Activated CD8-positive, alpha-beta T cell treated with anti-CD3 and anti-CD28 coated beads, Interleukin-2, amount 10 ng/mL, durations not matched to agents 7 days and 5 days (primary cell): ENCODE data around the gene RBKS. TPM values are rescaled to one million over a fixed set of nuclear protein-coding genes. Genes with fewer than 3 reads are reported as not detected.
"Not testable (repeated sequence)": the region's sequence is repeated elsewhere in the genome, so short reads cannot be mapped to it uniquely, and the experiment has no call there.

ENCODE experiments used
- ATAC-seq: fragments of 150-1000 bp; cut with Tn5 transposase; one replicate; pipeline ENCODE4 v1.10.0; 2021; ENCODE audit warnings: moderate library complexity
- CTCF ChIA-PET: fragments of 350-600 bp; sonication (Branson Sonifier 250); formaldehyde crosslinking; loops from one replicate; lab custom pipeline; 2021; ENCODE audit warnings: antibody characterized with exemption; lab: Charles Lee
- POLR2A ChIA-PET: fragments of 350-600 bp; sonication (Branson Sonifier 250); formaldehyde crosslinking; loops from one replicate; lab custom pipeline; 2021; ENCODE audit warnings: antibody characterized with exemption; lab: Charles Lee
- DNase-seq: peaks from one replicate; pipeline ENCODE4 v3.0.0-alpha.2; 2020
- H3K27ac Mint-ChIP-seq: one replicate; pipeline ENCODE4 v1.8.0; 2021; ENCODE audit warnings: mild to moderate bottlenecking, mixed read lengths
- H3K27me3 Mint-ChIP-seq: one replicate; pipeline ENCODE4 v1.8.0; 2021; ENCODE audit warnings: low read depth, mixed read lengths
- H3K36me3 Mint-ChIP-seq: one replicate; pipeline ENCODE4 v1.8.0; 2021; ENCODE audit warnings: low read depth, mixed read lengths
- H3K4me1 Mint-ChIP-seq: one replicate; pipeline ENCODE4 v1.8.0; 2021; ENCODE audit warnings: low read depth, mixed read lengths
- H3K4me3 Mint-ChIP-seq: one replicate; pipeline ENCODE4 v1.8.0; 2021; ENCODE audit warnings: mild to moderate bottlenecking, mixed read lengths
- H3K9me3 Mint-ChIP-seq: one replicate; pipeline ENCODE4 v1.8.0; 2022; ENCODE audit warnings: mixed read lengths; ENCODE audit not compliant: insufficient read depth
- total RNA-seq, 2 experiments: library from RNA; stranded (reverse); gene quantifications; one replicate each; pipeline ENCODE4 v1.2.3, GENCODE V29; 2021

Gene RBKS
- total RNA-seq, 2 experiments from 2014 or later = 1.5 to 1.6 TPM

DNA sequence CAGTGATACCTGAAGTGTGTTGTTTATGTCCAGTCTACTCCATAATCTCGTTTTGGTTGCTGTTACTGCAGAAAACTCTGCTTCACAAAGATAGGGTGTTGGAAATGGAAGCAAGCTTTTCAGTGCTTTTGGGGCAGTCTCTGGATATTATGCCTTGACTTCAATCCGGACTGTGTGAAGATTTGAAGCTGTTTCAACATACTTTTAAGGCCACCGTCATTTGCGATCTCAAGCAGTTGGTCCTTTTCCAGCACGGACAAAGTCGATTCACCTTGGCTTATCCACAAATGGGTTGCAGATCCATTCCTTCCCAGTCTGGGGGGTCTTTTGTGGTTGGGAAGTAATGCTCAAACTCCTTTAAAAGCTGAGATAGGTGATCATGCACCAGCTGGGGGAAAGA, 20.4 kb downstream of the RBKS start:
- ChIA-PET POLR2A (interaction anchor here (1.5 kb wide), 1 partner anchor 21 kb away, joined by 4 read pairs; the partner anchor contains the start of gene BABAM2), CTCF (no interaction called here)
- Mint-ChIP-seq H3K36me3 (no peaks in the 10 kb centered on the region), H3K4me3 (no peak overlapping the region), H3K27me3 (no peaks in the 10 kb centered on the region), H3K4me1 (peaks cover 3% of the 10 kb centered on the region), H3K9me3 (no peaks in the 10 kb centered on the region), H3K27ac (no peak overlapping the region)
- DNase-seq = no peak
- ATAC-seq = no peak

DNA sequence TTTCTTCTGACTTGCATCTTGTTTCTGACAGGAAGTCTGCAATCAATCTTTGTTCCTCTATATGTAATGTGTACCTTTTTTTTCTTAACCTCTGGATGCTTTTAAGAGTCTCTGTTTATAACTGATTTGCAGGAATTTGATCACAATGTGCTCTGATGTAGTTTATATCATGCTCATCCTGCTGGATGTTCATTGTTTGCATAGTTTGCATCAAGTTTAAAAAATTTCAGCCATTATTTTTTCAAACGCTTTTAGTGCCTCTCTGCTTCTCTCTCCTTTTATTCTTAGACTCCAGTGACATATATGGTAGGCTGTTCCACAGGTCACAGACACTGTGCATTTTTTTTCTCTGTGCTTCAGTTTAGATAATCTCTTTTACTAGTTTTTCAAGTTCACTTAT, 23.9 kb downstream of the RBKS start:
- Mint-ChIP-seq H3K4me1 (peaks cover 3% of the 10 kb centered on the region), H3K9me3 (no peaks in the 10 kb centered on the region), H3K36me3 (no peaks in the 10 kb centered on the region), H3K4me3 (no peak overlapping the region), H3K27me3 (peaks cover 2% of the 10 kb centered on the region), H3K27ac (no peak overlapping the region)
- no peak for DNase-seq
- ATAC-seq = no peak
- CTCF ChIA-PET = no interaction called here
- POLR2A ChIA-PET = no interaction called here

DNA sequence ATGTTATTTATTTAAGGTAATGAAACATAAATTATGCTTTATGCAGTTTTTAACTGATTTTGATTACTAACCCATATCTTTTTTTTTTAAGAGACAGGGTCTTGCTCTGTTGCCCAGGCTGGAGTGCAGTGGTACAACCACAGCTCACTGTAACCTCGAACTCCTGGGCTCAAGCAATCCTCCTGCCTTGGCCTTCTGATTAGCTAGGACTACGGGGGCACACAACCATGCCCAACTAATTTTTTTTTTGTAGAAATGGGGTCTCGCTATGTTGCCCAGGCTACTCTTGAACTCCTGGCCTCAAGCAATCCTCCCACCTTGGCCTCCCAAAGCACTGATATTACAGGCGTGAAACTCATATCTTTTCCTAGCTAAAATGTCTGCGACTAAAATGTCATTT, 26.2 kb downstream of the RBKS start:
- CTCF ChIA-PET, H3K4me3 Mint-ChIP-seq, H3K27ac Mint-ChIP-seq, H3K27me3 Mint-ChIP-seq, POLR2A ChIA-PET, H3K36me3 Mint-ChIP-seq, ATAC-seq, H3K9me3 Mint-ChIP-seq, H3K4me1 Mint-ChIP-seq, DNase-seq: not testable (repeated sequence)

DNA sequence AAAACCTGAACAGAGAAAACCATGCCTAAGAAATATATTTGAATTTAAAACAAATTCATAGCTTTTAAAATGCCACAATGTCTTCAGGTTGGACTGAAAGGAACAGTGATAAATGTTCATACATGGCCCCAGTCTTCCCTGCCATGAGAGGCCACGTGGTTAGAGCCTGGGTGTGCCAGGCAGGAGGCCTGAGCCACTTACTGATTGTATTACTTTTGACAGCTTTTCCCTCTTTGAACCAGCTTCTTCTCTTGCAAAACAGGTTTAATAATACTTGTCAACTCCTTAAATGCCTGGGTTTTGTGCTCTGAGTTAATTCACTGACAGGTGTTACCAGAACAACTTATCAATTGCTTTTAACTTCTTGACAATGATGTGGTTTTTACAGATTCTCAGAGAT, 27.0 kb downstream of the RBKS start:
- DNase-seq (no peak), ATAC-seq (no peak)
- POLR2A ChIA-PET = no interaction called here
- Mint-ChIP-seq H3K27ac (no peak overlapping the region), H3K36me3 (peaks cover 2% of the 10 kb centered on the region), H3K9me3 (peaks cover under 1% of the 10 kb centered on the region), H3K27me3 (peaks cover 7% of the 10 kb centered on the region), H3K4me1 (peaks cover 5% of the 10 kb centered on the region), H3K4me3 (no peak overlapping the region)
- CTCF ChIA-PET = no interaction called here

DNA sequence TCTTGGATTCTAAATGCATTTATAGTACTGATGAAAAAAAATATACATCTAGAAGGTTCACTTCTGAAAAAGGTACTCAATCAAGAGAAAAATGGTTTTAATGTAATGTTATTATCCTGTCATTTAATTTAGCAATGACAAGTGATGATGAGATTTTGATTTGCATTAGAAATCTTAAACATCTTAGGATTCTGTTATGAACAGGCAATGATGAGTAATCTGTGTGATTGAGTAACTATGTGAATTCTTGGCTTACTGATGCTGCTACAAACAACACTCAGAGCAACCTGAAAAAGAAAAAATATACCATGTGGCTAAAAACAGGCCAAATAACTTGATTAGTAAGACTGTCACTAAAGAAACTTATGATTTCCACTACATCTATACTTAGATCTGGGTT, 30.1 kb downstream of the RBKS start:
- H3K4me1 Mint-ChIP-seq = peaks cover 5% of the 10 kb centered on the region
- peaks cover 9% of the 10 kb centered on the region for H3K9me3 Mint-ChIP-seq
- CTCF ChIA-PET = no interaction called here
- H3K27ac Mint-ChIP-seq = no peak overlapping the region
- H3K4me3 Mint-ChIP-seq = no peak overlapping the region
- ATAC-seq (no peak), DNase-seq (no peak)
- H3K36me3 Mint-ChIP-seq = peaks cover 4% of the 10 kb centered on the region
- peaks cover 7% of the 10 kb centered on the region for H3K27me3 Mint-ChIP-seq
- POLR2A ChIA-PET = no interaction called here

DNA sequence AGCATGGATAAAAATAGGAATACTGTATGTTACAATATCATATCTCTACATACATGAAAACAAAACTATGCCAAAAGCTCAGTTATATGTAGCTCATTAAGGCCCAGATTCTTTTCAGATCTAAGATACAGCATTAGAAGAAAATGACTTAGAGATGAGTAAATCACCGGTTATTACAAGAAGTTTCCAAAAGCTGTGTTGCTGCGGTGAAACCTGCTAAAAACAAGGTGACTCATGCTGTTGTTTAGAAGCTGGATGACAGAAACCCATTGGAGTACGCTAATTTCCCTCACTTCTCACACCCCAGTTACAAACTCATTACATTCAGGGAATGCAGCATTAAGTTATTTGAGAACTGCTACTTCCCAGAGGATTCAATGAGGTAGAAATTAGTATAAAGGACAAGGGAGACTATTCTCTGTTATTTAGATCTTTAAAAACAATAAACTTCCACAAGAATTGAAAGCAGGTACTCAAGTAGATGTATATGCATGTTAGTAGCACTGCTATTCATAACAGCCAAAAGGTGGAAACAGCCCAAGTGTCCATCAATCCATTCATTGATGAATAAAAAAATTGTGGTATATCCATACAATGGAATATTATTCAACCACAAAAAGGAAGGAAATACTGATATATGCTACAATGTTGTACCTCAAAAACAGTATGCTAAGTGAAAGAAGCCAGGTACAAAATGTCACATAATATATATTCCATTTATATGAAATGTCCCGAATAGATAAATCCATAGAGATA, 32.6 kb downstream of the RBKS start:
- Mint-ChIP-seq H3K36me3 (peaks cover 4% of the 10 kb centered on the region), H3K9me3 (peaks cover 9% of the 10 kb centered on the region), H3K27ac (no peak overlapping the region)

DNA sequence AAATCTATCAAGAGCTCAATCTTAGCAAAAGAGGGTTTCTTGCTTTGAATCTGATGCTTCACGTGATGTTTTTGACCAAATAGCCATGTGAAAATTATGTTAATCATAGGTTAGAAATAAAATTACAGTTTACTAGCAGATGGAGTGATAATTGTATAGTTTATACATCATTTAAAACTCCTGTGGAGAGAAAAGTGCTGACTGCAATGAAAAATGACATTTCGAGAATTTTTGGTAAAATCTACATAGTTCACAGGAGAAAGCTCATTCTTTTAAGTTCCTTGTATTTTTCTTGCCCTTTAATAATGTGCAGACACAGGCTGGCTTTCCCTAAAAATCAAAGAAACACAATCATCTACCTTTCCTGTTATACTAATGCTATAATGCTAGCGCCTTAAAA, 33.2 kb downstream of the RBKS start:
- CTCF ChIA-PET = interaction anchor here (1.1 to 1.3 kb wide), 2 partner anchors 9 to 15 kb away, joined by 3 read pairs; no protein-coding TSS in a partner anchor
- POLR2A ChIA-PET = no interaction called here
- DNase-seq (no peak), ATAC-seq (no peak)
- peaks cover 4% of the 10 kb centered on the region for H3K36me3 Mint-ChIP-seq
- peaks cover 9% of the 10 kb centered on the region for H3K9me3 Mint-ChIP-seq
- H3K27ac Mint-ChIP-seq = no peak overlapping the region
- H3K4me3 Mint-ChIP-seq = no peak overlapping the region
- peaks cover 7% of the 10 kb centered on the region for H3K27me3 Mint-ChIP-seq
- H3K4me1 Mint-ChIP-seq = peaks cover 5% of the 10 kb centered on the region

More for the DNA sequence above, 32.6 kb downstream of the RBKS start:
- ChIA-PET CTCF (interaction anchor here (1.1 to 1.3 kb wide), 2 partner anchors 9 to 15 kb away, joined by 3 read pairs; no protein-coding TSS in a partner anchor), POLR2A (no interaction called here)
- ATAC-seq (no peak), DNase-seq (no peak)
- Mint-ChIP-seq H3K27me3 (peaks cover 7% of the 10 kb centered on the region), H3K4me1 (peaks cover 5% of the 10 kb centered on the region), H3K4me3 (no peak overlapping the region)

DNA sequence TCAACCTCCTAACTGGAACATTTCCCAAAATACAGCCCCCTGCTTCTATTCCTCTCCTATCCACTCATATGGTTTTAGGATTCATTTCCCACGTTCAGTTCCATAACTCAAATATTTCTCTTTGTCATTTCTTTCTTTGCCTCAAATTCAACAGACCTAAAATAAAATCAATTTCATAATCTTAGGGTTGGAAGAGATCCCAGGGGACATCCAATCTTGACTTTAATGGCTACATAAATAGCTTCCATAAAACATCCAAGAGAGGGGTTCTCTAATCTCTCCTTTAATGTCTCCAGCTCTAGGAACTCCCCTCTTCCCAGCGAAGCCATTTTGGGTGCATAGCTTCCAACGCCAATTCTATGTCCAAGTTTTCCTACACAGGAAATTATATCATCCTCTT, 33.8 kb downstream of the RBKS start:
- Mint-ChIP-seq H3K9me3 (peaks cover 9% of the 10 kb centered on the region), H3K27ac (no peak overlapping the region), H3K27me3 (peaks cover 6% of the 10 kb centered on the region), H3K36me3 (peaks cover 4% of the 10 kb centered on the region), H3K4me3 (no peak overlapping the region), H3K4me1 (peaks cover 5% of the 10 kb centered on the region)
- ChIA-PET CTCF (interaction anchor here (1.1 to 1.3 kb wide), 2 partner anchors 8 to 16 kb away, joined by 3 read pairs; no protein-coding TSS in a partner anchor), POLR2A (no interaction called here)
- ATAC-seq = no peak
- no peak for DNase-seq

DNA sequence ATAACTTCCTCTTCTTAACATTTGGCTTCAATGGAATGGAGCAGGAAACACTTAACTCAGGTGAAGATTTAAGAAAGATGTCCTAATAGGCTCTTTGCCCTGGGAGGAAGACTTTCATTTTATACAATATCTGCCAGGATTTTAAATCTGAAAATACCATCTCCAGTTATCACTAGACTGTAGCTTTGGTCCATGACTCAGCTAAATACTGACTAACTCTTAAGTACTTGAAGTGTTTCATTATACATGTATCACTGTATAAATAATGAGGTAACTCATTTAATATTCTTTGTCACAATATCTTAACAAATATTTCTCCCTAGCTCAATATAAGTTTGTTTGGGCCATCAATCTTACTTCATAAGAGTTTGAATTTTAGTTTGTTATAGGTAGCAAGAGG, 34.7 kb downstream of the RBKS start:
- ChIA-PET POLR2A (no interaction called here), CTCF (no interaction called here)
- Mint-ChIP-seq H3K27me3 (peaks cover 1% of the 10 kb centered on the region), H3K36me3 (peaks cover 4% of the 10 kb centered on the region), H3K4me3 (no peak overlapping the region), H3K9me3 (peaks cover 9% of the 10 kb centered on the region), H3K4me1 (peaks cover 5% of the 10 kb centered on the region), H3K27ac (no peak overlapping the region)
- ATAC-seq (no peak), DNase-seq (no peak)

DNA sequence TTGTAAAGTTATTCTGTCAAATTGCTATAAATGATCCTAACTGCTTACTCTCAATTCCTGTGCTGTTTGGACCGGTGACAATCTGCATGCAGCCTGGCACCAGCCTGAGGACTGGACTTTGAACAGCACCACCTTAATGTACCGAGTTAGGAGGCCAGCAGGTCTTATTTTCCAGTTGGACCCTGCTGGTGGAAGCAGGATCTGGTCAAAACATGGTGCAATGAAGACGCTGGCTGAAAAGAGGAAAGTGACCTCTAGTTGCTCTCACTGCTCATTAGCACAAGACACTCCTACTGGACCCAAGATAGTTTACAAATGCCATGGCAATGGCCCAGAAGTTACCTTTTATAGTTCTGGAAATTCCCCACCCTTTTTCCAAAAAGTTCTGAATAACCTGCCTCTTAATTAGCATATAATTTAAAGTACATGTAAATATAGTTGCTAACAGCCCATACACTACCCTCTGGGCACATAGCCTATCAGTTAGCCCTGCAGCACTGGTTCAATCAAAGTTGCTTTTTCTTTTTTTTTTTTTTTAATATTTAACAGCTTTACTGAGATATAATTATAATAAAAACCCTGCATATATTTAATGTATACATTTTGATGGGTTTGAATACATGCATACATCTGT, 35.8 kb downstream of the RBKS start:
- CTCF ChIA-PET = no interaction called here
- H3K27me3 Mint-ChIP-seq = no peaks in the 10 kb centered on the region
- POLR2A ChIA-PET = no interaction called here
- peaks cover 5% of the 10 kb centered on the region for H3K4me1 Mint-ChIP-seq
- no peak overlapping the region for H3K4me3 Mint-ChIP-seq
- peaks cover 9% of the 10 kb centered on the region for H3K9me3 Mint-ChIP-seq
- DNase-seq = no peak
- peaks cover 4% of the 10 kb centered on the region for H3K36me3 Mint-ChIP-seq
- no peak overlapping the region for H3K27ac Mint-ChIP-seq
- ATAC-seq = no peak

DNA sequence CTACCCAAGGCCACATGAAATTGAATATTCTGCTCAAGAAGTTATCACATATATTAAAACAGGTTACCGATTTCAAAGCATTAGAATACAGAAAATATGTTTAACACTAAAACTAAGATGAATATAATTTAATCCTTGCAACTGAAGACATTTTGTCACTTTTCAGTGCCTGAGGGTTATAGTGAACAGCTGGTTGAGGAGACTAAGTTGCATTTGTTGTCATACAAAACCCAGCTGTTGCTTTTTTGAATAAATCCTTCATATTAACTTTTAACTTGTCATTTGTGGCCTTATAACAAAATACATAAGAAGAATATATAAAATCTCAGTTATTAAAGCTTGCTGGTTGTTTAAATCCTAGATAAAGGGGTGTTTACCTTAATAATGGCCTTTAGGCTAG, 37.5 kb downstream of the RBKS start:
- DNase-seq (no peak), ATAC-seq (no peak)
- H3K36me3 Mint-ChIP-seq = no peaks in the 10 kb centered on the region
- ChIA-PET CTCF (no interaction called here), POLR2A (no interaction called here)
- no peak overlapping the region for H3K27ac Mint-ChIP-seq
- peaks cover 4% of the 10 kb centered on the region for H3K9me3 Mint-ChIP-seq
- H3K4me1 Mint-ChIP-seq = no peaks in the 10 kb centered on the region
- no peak overlapping the region for H3K4me3 Mint-ChIP-seq
- no peaks in the 10 kb centered on the region for H3K27me3 Mint-ChIP-seq

DNA sequence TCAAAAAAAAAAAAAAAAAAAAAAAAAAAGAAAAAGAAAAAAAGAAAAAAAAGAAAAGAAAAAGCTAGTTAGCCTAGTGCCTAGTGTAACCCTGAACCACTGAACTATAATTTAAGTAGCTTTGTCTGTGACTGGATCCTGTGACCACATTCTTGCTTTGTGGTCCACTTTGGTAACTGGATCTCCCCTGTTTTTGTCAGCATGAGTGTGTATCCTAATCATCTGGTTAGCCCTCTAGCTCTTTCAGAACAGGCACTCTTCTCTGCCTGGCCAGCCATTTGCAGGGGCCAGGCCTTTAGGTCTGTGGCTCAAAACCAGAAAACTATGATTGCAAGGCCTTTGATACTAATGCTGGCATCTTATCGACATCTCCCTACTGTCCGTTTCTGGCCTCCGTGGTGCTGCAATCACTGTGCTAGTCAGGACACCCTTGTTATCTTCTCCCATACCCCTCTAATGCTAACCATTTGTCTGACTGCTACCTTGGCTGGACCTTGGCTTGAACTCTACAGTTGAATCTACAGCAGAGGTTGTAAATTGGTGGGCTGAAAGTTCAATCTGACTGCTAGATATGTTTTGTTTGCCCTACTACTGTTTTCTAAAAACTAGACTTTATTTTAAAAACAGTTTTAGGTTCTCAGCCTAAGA, 40.5 kb downstream of the RBKS start:
- Mint-ChIP-seq H3K27ac (no peak overlapping the region), H3K4me1 (no peaks in the 10 kb centered on the region), H3K27me3 (no peaks in the 10 kb centered on the region), H3K36me3 (no peaks in the 10 kb centered on the region), H3K4me3 (no peak overlapping the region), H3K9me3 (no peaks in the 10 kb centered on the region)
- POLR2A ChIA-PET = no interaction called here
- CTCF ChIA-PET = no interaction called here
- DNase-seq (no peak), ATAC-seq (no peak)
